ENCODE data around the gene RPL36. TPM values are rescaled to one million over a fixed set of nuclear protein-coding genes. Genes with fewer than 3 reads are reported as not detected.

Gene RPL36
- total and polyA plus RNA-seq, 9 of the 15 experiments (the other 6 are each of a cell fraction or from before 2014, with no cell fraction given) = 350 to 3,412 (median 1,507) TPM

DNA sequence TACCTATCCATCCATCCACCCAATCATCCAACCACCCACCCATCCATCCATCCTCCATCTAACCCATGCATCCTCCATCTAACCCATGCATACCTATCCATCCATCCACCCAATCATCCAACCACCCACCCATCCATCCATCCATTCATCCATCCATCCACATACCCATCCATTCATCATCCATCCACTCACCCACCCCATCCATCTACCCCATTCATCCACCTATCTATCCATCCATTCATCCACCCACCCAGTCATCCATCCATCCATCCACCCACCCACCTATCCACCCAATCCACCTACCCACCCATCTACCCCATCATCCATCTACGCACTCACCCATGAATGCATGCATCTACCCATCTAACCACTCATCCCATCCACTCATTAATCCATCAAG lies 16.3 kb upstream of the RPL36 start (continued):
- TF ChIP-seq ZNF436 (CRISPR knock-in tag; IDR thresholded peaks at IDR 0.05) = no peak

DNA sequence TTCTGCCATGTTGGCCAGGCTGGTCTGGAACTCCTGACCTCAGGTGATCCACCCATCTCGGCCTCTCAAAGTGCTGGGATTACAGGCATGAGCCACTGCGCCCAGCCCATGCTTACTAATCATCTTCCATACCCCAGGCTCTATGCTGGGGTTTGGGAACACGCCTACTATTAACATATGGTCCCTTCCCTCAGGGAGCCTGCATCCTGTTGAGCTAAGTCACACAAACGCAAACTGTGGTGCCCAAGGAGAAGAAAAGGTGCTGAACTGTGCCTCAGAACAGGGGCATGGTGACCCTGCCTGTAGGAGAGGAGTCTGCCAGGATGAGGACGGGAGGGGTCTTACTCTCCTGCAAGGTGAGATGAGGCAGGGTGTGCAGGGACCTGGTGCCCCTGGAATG lies 15.4 kb upstream of the RPL36 start:
- FAIRE-seq (peak; percentile 11), ATAC-seq (no peak), DNase-seq (ENCODE audit: extremely low read depth in 1 of 4, low spot score in 3 of 4) (no peak)
- BruUV-seq (replicated peaks) = no TSS peak
- no peak overlapping the region for H3K4me3 ChIP-seq
- ChIA-PET CTCF (ENCODE audit: low intra/inter-chr PET ratio) (no interaction called here), POLR2A (interaction anchor here (0.6 to 2.8 kb wide), 5 partner anchors 12 to 590 kb away, joined by 3 to 9 read pairs (median 3); partner anchors contain the start of gene RPL36)
- H3K9me3 ChIP-seq (replicated peaks; ENCODE audit: control insufficient read depth, insufficient read depth, low read depth, low read length) = no peaks in the 10 kb centered on the region
- H2AFZ ChIP-seq (ENCODE audit: low read depth, low read length) = no peak overlapping the region
- no peaks in the 10 kb centered on the region for H3K9me1 ChIP-seq (ENCODE audit: control insufficient read depth, insufficient read depth, low read length)
- H3K27ac ChIP-seq (ENCODE audit: extremely low read depth, low read depth, low read length) = no peak overlapping the region
- no peaks in the 10 kb centered on the region; the same call in 1 of the 2 replicates for H4K20me1 ChIP-seq (replicated peaks; ENCODE audit: control insufficient read depth, insufficient read depth, low read length)
- in situ Hi-C loops (cut with MboI) (no loop called here), intact Hi-C loops (cut with micrococcal nuclease) (no loop called here)
- H3K27me3 ChIP-seq (ENCODE audit: control insufficient read depth in 2 of 2, insufficient read depth in 2 of 2, low read length in 2 of 2) = no peaks in the 10 kb centered on the region
- H3K36me3 ChIP-seq (ENCODE audit: control insufficient read depth, insufficient read depth, low read length) = peaks cover 23% of the 10 kb centered on the region; the same call in 2 of the 3 replicates
- 48% methylated on average over 5 of the region's 5 CpGs for WGBS (ENCODE audit: insufficient coverage, low coverage, missing lambda C conversion rate)
- H3K79me2 ChIP-seq (ENCODE audit: control insufficient read depth, insufficient read depth, low read length) = peaks cover 7% of the 10 kb centered on the region
- peak overlapping the region in 1 of 2 experiments; percentile 10; a peak in 1 of 4 replicates for H3K9ac ChIP-seq (ENCODE audit: insufficient read depth in 1 of 2, low read depth in 2 of 2, low read length in 2 of 2)
- no peak overlapping the region for H3K4me2 ChIP-seq (ENCODE audit: insufficient read depth, low read length)
- peaks cover 16 to 41% of the 10 kb centered on the region in 2 experiments for H3K4me1 ChIP-seq (replicated peaks in 1 of 2; ENCODE audit: control insufficient read depth in 2 of 2, insufficient read depth in 2 of 2, low read length in 2 of 2)
- no peak for TF ChIP-seq POLR2AphosphoS2 (IDR thresholded peaks at IDR 0.05; ENCODE audit: low read length)
- TF ChIP-seq FOS (IDR thresholded peaks at IDR 0.05; ENCODE audit: extremely low read depth, insufficient read length) = no peak
- no peak for TF ChIP-seq ESRRA (IDR thresholded peaks at IDR 0.05; ENCODE audit: borderline replicate concordance, low read depth)
- no peak for TF ChIP-seq SP1 (CRISPR knock-in tag; IDR thresholded peaks at IDR 0.05)
- no peak for TF ChIP-seq TGIF2 (CRISPR knock-in tag; IDR thresholded peaks at IDR 0.05)
- TF ChIP-seq RBM17 (IDR thresholded peaks at IDR 0.05; ENCODE audit: borderline replicate concordance, low read depth, low read length) = no peak
- no peak for TF ChIP-seq MYBL2 (IDR thresholded peaks at IDR 0.05; ENCODE audit: low read depth)
- no peak for TF ChIP-seq MYBL2 (CRISPR knock-in tag; IDR thresholded peaks at IDR 0.05; ENCODE audit: borderline replicate concordance)
- no peak for TF ChIP-seq NFIX (CRISPR knock-in tag; IDR thresholded peaks at IDR 0.05; ENCODE audit: low read depth)
- no peak for TF ChIP-seq CAMTA2 (CRISPR knock-in tag; conservative IDR thresholded peaks at IDR 0.05)
- no peak for TF ChIP-seq MAZ (CRISPR knock-in tag; conservative IDR thresholded peaks at IDR 0.05 in 1 of 2, IDR thresholded peaks at IDR 0.05 in 1 of 2)
- TF ChIP-seq ZNF696 (CRISPR knock-in tag; conservative IDR thresholded peaks at IDR 0.05) = no peak
- TF ChIP-seq GTF2B (IDR thresholded peaks at IDR 0.05; ENCODE audit: extremely low read depth, insufficient read length) = no peak
- TF ChIP-seq, protein P1, sequence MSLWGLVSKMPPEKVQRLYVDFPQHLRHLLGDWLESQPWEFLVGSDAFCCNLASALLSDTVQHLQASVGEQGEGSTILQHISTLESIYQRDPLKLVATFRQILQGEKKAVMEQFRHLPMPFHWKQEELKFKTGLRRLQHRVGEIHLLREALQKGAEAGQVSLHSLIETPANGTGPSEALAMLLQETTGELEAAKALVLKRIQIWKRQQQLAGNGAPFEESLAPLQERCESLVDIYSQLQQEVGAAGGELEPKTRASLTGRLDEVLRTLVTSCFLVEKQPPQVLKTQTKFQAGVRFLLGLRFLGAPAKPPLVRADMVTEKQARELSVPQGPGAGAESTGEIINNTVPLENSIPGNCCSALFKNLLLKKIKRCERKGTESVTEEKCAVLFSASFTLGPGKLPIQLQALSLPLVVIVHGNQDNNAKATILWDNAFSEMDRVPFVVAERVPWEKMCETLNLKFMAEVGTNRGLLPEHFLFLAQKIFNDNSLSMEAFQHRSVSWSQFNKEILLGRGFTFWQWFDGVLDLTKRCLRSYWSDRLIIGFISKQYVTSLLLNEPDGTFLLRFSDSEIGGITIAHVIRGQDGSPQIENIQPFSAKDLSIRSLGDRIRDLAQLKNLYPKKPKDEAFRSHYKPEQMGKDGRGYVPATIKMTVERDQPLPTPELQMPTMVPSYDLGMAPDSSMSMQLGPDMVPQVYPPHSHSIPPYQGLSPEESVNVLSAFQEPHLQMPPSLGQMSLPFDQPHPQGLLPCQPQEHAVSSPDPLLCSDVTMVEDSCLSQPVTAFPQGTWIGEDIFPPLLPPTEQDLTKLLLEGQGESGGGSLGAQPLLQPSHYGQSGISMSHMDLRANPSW (CRISPR knock-in tag; IDR thresholded peaks at IDR 0.05) = no peak
- no peak for TF ChIP-seq RUNX1 (IDR thresholded peaks at IDR 0.05; ENCODE audit: low read depth)

Measured in K562 (cell line).